ENCODE results near the gene SPINDOC.

GRCh38 chr11:63838678-63839507 is 25.6 kb downstream of the SPINDOC start, which contains the start of gene MARK2:
- TF ChIP-seq ZFP3 (CRISPR knock-in tag; IDR thresholded peaks at IDR 0.05) (no peak), PATZ1 (CRISPR knock-in tag; IDR thresholded peaks at IDR 0.05; ENCODE audit: borderline replicate concordance) (no peak), SNAI2 (CRISPR knock-in tag; IDR thresholded peaks at IDR 0.05) (no peak), ZC3H10 (CRISPR knock-in tag; IDR thresholded peaks at IDR 0.05) (no peak), CREB5 (CRISPR knock-in tag; IDR thresholded peaks at IDR 0.05; ENCODE audit: low read depth) (no peak), ISL1 (CRISPR knock-in tag; IDR thresholded peaks at IDR 0.05) (no peak), GLIS3 (CRISPR knock-in tag; IDR thresholded peaks at IDR 0.05) (no peak), ARNTL (CRISPR knock-in tag; IDR thresholded peaks at IDR 0.05; ENCODE audit: borderline replicate concordance, low read depth) (no peak), ZNF565 (CRISPR knock-in tag; conservative IDR thresholded peaks at IDR 0.05; ENCODE audit: low read depth) (no peak), CSDC2 (CRISPR knock-in tag; IDR thresholded peaks at IDR 0.05) (no peak), BACH2 (CRISPR knock-in tag; IDR thresholded peaks at IDR 0.05; ENCODE audit: borderline replicate concordance) (no peak), TCF4 (CRISPR knock-in tag; IDR thresholded peaks at IDR 0.05; ENCODE audit: borderline replicate concordance) (no peak)
